HK-2 (cell line): ENCODE results near the gene GALNT10.

Source experiments
- DNase-seq: peaks from one replicate; pipeline ENCODE4 v3.0.0-alpha.2; 2018; ENCODE audit not compliant: unreplicated experiment

The GALNT10 gene

GRCh38 chr5:154295551-154295950 lies 105.0 kb downstream of the GALNT10 start:
- no peak for DNase-seq

GRCh38 chr5:154296525-154297159 lies 106.1 kb downstream of the GALNT10 start:
- no peak for DNase-seq

GRCh38 chr5:154298065-154298464 lies 107.5 kb downstream of the GALNT10 start:
- no peak for DNase-seq

- no peak for DNase-seq
These were observed 109.8 kb downstream of the GALNT10 start for GRCh38 chr5:154300207-154300883.

GRCh38 chr5:154301726-154302125 lies 111.2 kb downstream of the GALNT10 start:
- no peak for DNase-seq

- no peak for DNase-seq
These were observed 111.6 kb downstream of the GALNT10 start for GRCh38 chr5:154302161-154302560.

GRCh38 chr5:154303133-154303532 lies 112.6 kb downstream of the GALNT10 start:
- DNase-seq: no peak

- DNase-seq: no peak
These were observed 118.2 kb downstream of the GALNT10 start for GRCh38 chr5:154308443-154309370.

- DNase-seq: peak; percentile 24
These were observed 118.8 kb downstream of the GALNT10 start for GRCh38 chr5:154309371-154309745.

GRCh38 chr5:154309805-154310204 lies 119.3 kb downstream of the GALNT10 start:
- DNase-seq: no peak

- no peak for DNase-seq
These were observed 120.8 kb downstream of the GALNT10 start for GRCh38 chr5:154311362-154311761.

- DNase-seq: no peak
These were observed 121.5 kb downstream of the GALNT10 start for GRCh38 chr5:154312000-154312399.

GRCh38 chr5:154312576-154312975 lies 122.0 kb downstream of the GALNT10 start:
- no peak for DNase-seq

GRCh38 chr5:154313360-154314017 lies 123.0 kb downstream of the GALNT10 start:
- no peak for DNase-seq

- no peak for DNase-seq
These were observed 124.7 kb downstream of the GALNT10 start for GRCh38 chr5:154315196-154315595.

GRCh38 chr5:154315756-154316155 lies 125.2 kb downstream of the GALNT10 start:
- no peak for DNase-seq

GRCh38 chr5:154316223-154316935 lies 125.8 kb downstream of the GALNT10 start:
- DNase-seq: no peak

GRCh38 chr5:154317916-154318315 lies 127.4 kb downstream of the GALNT10 start:
- no peak for DNase-seq

GRCh38 chr5:154318691-154319090 lies 128.2 kb downstream of the GALNT10 start:
- DNase-seq: no peak

GRCh38 chr5:154319736-154320135 lies 129.2 kb downstream of the GALNT10 start:
- no peak for DNase-seq
